GM21576 (cell line): ENCODE results near the gene B4GAT1.
"Not testable (repeated sequence)": the region's sequence is repeated elsewhere in the genome, so short reads cannot be mapped to it uniquely, and the experiment has no call there.

ENCODE experiments used
- ATAC-seq: cut with Tn5 transposase; IDR thresholded peaks from one replicate; pipeline ENCODE4 v1.9.1; 2021; ENCODE audit warnings: mild to moderate bottlenecking, moderate library complexity; ENCODE audit not compliant: unreplicated experiment

The B4GAT1 gene

GRCh38 chr11:66311965-66312548 is 35.4 kb downstream of the B4GAT1 start:
- ATAC-seq, result peak; percentile 64

- ATAC-seq, result no peak
Measured at GRCh38 chr11:66311470-66311964, 35.9 kb downstream of the B4GAT1 start.

DNA sequence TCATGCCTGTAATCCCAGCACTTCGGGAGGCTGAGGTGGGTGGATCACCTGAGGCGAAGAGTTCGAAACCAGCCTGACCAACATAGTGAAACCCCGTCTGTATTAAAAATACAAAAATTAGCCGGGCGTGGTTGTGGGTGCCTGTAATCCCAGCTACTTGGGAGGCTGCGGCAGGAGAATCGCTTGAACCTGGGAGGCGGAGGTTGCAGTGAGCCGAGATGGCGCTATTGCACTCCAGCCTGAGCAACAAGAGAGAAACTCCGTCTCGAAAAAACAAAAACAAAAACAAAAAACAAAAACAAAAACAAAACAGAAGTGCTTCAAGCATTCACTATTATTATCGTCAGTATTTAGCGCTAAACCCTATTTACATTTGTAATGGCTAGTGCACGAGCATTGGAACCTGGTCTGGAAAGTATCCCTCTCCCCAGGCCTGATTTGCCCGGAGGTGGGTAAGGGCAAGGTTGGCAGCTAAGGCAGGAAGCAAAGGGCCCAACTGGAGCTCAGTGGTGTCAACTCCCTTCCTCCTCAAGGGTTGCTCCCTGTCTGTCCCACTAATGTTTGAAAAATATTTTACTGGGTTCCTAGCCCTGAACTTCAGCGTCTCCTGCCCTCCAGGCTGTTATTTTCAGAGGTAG is 36.5 kb downstream of the B4GAT1 start:
- not testable (repeated sequence) for ATAC-seq

- no peak for ATAC-seq
Measured at GRCh38 chr11:66310324-66310723, 37.1 kb downstream of the B4GAT1 start.

GRCh38 chr11:66309475-66309874 is 38.0 kb downstream of the B4GAT1 start:
- ATAC-seq, result no peak

DNA sequence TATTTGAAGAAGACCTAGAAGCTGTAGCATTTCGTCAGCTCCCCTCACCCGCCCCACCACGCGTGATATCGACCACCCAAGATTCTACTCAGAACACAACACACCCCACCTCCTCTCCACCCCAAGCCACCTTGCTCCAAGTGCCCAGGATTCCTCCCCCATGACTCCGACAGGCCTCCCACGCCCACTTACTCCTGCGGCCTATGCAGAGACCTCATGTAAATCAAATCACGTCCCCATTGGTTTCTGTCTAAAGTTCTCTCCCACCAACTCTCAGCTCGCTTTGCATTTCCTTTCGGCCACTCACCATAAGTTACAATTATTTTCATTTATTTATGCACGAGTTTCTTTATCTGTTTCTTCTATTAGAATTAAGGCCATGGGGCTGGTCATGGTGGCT is 44.8 kb downstream of the B4GAT1 start:
- ATAC-seq, result no peak

DNA sequence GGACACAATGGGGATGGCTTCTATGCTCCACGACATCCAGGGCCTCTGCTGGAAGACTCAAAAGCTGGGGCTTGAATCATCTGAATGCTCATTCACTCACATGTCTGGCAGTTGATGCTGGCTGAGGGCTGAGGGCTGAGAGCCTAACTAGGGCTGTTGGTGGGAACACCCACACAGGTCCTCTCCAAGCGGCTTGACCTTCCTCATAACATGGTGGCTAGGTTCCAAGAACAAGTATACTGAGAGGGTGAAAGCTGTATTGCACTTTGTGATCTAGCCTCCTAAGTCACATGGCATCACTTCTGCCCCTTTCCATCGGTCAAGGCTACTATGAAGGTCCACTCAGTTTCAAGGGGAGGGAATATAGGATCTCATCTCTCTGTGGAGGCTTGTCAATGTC is 48.2 kb downstream of the B4GAT1 start:
- no peak for ATAC-seq

- ATAC-seq, result no peak
Measured at GRCh38 chr11:66297610-66298009, 49.8 kb downstream of the B4GAT1 start.
